Mesenchymal stem cell (in vitro differentiated cells and primary cell): ENCODE results near the gene SEPTIN3.

Source experiments
- DNase-seq: peaks from one replicate; pipeline ENCODE4 v3.0.0-alpha.2; 2013
- H2AFZ ChIP-seq: one replicate; pipeline ENCODE4 v1.6.1; 2013; ENCODE audit warnings: low read depth, mild to moderate bottlenecking, control low read depth, inconsistent platforms, low read length, moderate library complexity
- H2AK5ac ChIP-seq: 2 replicates; pipeline ENCODE4 v1.6.1; 2013; ENCODE audit warnings: low read length, moderate library complexity, mild to moderate bottlenecking, inconsistent platforms; ENCODE audit not compliant: severe bottlenecking
- H2BK120ac ChIP-seq: one replicate; pipeline ENCODE4 v1.6.1; 2013; ENCODE audit warnings: low read depth, mild to moderate bottlenecking, inconsistent platforms, low read length, moderate library complexity
- H2BK12ac ChIP-seq, 2 experiments: one replicate each; pipeline ENCODE4 v1.6.1; 2013; ENCODE audit warnings: inconsistent platforms in 2 of 2, low read length in 2 of 2, mild to moderate bottlenecking in 2 of 2, moderate library complexity in 2 of 2, control low read depth in 1 of 2
- H2BK15ac ChIP-seq: one replicate; pipeline ENCODE4 v1.6.1; 2013; ENCODE audit warnings: mild to moderate bottlenecking, low read depth, inconsistent platforms; ENCODE audit not compliant: poor library complexity, severe bottlenecking
- H2BK5ac ChIP-seq: 2 replicates; pipeline ENCODE4 v1.6.1; 2013; ENCODE audit warnings: low read depth, mild to moderate bottlenecking, low read length, control low read depth, inconsistent platforms; ENCODE audit not compliant: poor library complexity, severe bottlenecking
- H3K14ac ChIP-seq, 2 experiments: one replicate each; pipeline ENCODE4 v1.6.1; 2013; ENCODE audit warnings: inconsistent platforms in 2 of 2, low read length in 2 of 2, control low read depth in 1 of 2, mild to moderate bottlenecking in 1 of 2, moderate library complexity in 1 of 2
- H3K18ac ChIP-seq, 2 experiments: one replicate each; pipeline ENCODE4 v1.6.1; 2013; ENCODE audit warnings: inconsistent platforms in 2 of 2, low read length in 2 of 2, control low read depth in 1 of 2, low read depth in 1 of 2, mild to moderate bottlenecking in 1 of 2
- H3K23ac ChIP-seq, 2 experiments: one replicate each; pipeline ENCODE4 v1.6.1; 2013; ENCODE audit warnings: inconsistent platforms in 2 of 2, low read length in 2 of 2, mild to moderate bottlenecking in 2 of 2, moderate library complexity in 2 of 2, control low read depth in 1 of 2
- H3K27ac ChIP-seq: 2 replicates; pipeline ENCODE4 v1.5.1; 2013; ENCODE audit warnings: mild to moderate bottlenecking, moderate library complexity, low read length, control low read depth, inconsistent platforms; ENCODE audit not compliant: poor library complexity, severe bottlenecking
- H3K27me3 ChIP-seq, 2 experiments: 2 replicates each; pipeline versions ENCODE4 v1.6.1 to v1.7.0; 2013; ENCODE audit warnings: low read length in 2 of 2, mild to moderate bottlenecking in 2 of 2, moderate library complexity in 2 of 2, control low read depth in 1 of 2, inconsistent platforms in 1 of 2; ENCODE audit not compliant: control insufficient read depth in 1 of 2, insufficient read depth in 1 of 2
- H3K36me3 ChIP-seq, 2 experiments: 2 replicates each; pipeline versions ENCODE4 v1.6.1 to v1.7.0; 2013; ENCODE audit warnings: low read length in 2 of 2, control low read depth in 1 of 2, inconsistent platforms in 1 of 2, low read depth in 1 of 2, mild to moderate bottlenecking in 1 of 2; ENCODE audit not compliant: insufficient read depth in 2 of 2, control insufficient read depth in 1 of 2
- H3K4ac ChIP-seq, 2 experiments: one replicate each; pipeline ENCODE4 v1.6.1; 2013; ENCODE audit warnings: inconsistent platforms in 2 of 2, low read length in 2 of 2, mild to moderate bottlenecking in 2 of 2, moderate library complexity in 2 of 2, control low read depth in 1 of 2, low read depth in 1 of 2
- H3K4me1 ChIP-seq: 2 replicates; pipeline ENCODE4 v1.6.1; 2013; ENCODE audit warnings: low read depth, low read length, control low read depth; ENCODE audit not compliant: control insufficient read depth, insufficient read depth
- H3K4me2 ChIP-seq: 2 replicates; pipeline ENCODE4 v1.6.1; 2013; ENCODE audit warnings: low read length, mild to moderate bottlenecking, inconsistent platforms; ENCODE audit not compliant: poor library complexity, severe bottlenecking
- H3K4me3 ChIP-seq, 2 experiments: 2 replicates each; pipeline versions ENCODE4 v1.5.1 to v1.7.0; 2013; ENCODE audit warnings: low read length in 2 of 2, mild to moderate bottlenecking in 2 of 2, control low read depth in 1 of 2, low read depth in 1 of 2; ENCODE audit not compliant: insufficient read depth in 1 of 2
- H3K79me1 ChIP-seq: replicated peaks from 2 replicates; pipeline ENCODE4 v1.6.1; 2013; ENCODE audit warnings: mild to moderate bottlenecking, control low read depth, low read length, inconsistent platforms; ENCODE audit not compliant: poor library complexity, severe bottlenecking
- H3K9ac ChIP-seq: 2 replicates; pipeline ENCODE4 v1.7.0; 2013; ENCODE audit warnings: mild to moderate bottlenecking, low read length, moderate library complexity
- H3K9me3 ChIP-seq: 2 replicates; pipeline ENCODE4 v1.7.0; 2013; ENCODE audit warnings: mild to moderate bottlenecking, low read length; ENCODE audit not compliant: control insufficient read depth
- H4K8ac ChIP-seq: one replicate; pipeline ENCODE4 v1.6.1; 2013; ENCODE audit warnings: inconsistent platforms, mild to moderate bottlenecking, low read length, moderate library complexity
- H4K91ac ChIP-seq: one replicate; pipeline ENCODE4 v1.6.1; 2013; ENCODE audit warnings: mild to moderate bottlenecking, low read length, inconsistent platforms
- WGBS: methylation state at CpG from one replicate; pipeline ENCODE4 v1.1.7; 2013; ENCODE audit warnings: mixed read lengths; 5-methylcytosine and 5-hydroxymethylcytosine counted together

SEPTIN3 gene

DNA sequence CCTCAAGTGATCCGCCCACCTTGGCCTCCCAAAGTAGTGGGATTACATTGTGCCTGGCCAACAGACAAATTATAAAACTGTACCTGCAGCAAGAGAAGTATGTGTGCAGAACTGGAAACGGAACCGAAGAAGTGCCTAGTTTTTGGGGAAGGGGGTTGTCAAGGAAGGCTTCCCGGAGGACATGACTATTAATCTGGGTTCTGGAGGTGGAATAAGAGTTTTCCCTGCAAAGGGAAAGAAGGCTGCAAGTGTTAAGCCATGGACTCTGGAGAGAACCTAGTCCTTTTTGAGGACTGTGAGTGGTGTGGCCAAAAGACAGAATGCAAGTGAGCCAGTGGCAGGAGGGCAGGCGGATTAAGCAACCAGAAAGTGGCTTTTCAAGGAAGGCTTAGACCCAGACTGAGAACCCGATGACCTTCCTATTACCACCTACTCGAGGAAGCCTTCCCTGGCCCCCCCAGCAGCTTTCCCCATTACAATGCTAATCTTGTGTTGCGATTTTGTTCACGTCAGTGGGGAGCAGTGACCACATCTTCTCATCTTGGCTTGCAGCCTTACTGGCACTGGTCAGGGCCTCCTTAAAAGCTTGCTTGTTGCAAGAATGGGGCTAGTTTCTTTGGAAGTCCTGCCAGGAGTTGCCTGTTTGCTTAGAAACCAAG lies 5.7 kb upstream of the SEPTIN3 start:
- Histone ChIP-seq H2AFZ (no peak overlapping the region), H4K91ac (no peak overlapping the region), H2BK15ac (no peak overlapping the region), H3K18ac (no peak overlapping the region), H3K23ac (no peak overlapping the region), H3K36me3 (no peaks in the 10 kb centered on the region), H2BK120ac (no peak overlapping the region), H3K79me1 (no peaks in the 10 kb centered on the region), H2BK5ac (no peak overlapping the region), H3K4me2 (no peak overlapping the region), H3K4ac (no peak overlapping the region), H3K4me1 (no peaks in the 10 kb centered on the region), H3K14ac (no peak overlapping the region), H3K27me3 (peaks cover 5 to 14% of the 10 kb centered on the region in 2 experiments), H3K4me3 (no peak overlapping the region), H3K9ac (no peak overlapping the region), H3K27ac (no peak overlapping the region), H3K9me3 (no peaks in the 10 kb centered on the region), H4K8ac (no peak overlapping the region), H2AK5ac (no peak overlapping the region), H2BK12ac (no peak overlapping the region)
- 71% methylated on average over 9 of the region's 9 CpGs for WGBS
- DNase-seq = no peak

DNA sequence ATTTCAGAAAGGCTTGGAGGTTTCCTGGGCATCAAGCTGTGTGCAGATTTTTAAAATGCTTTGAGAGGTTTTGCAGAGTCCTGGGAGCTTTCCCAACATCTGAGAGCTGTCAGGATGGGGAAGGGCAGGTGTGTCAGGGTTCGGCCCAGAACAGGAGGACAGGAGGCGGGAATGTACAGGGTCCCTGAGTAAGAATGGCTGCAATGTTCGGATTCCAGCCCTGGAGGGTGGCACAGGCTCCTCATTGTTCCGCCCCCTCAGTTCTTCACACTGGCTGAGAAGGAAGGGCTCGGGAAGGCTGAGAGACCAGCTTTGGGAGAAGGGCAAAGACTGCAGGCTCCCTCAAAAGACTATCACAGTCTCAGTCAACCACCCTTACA lies 5.1 kb upstream of the SEPTIN3 start:
- no peak overlapping the region for H2BK15ac ChIP-seq
- no peaks in the 10 kb centered on the region for H3K9me3 ChIP-seq
- no peak overlapping the region for H3K9ac ChIP-seq
- H3K27ac ChIP-seq = no peak overlapping the region
- no peaks in the 10 kb centered on the region for H3K79me1 ChIP-seq
- H4K91ac ChIP-seq = no peak overlapping the region
- no peak overlapping the region for H2AK5ac ChIP-seq
- no peak overlapping the region for H3K4me3 ChIP-seq
- peaks cover 7 to 19% of the 10 kb centered on the region in 2 experiments for H3K27me3 ChIP-seq
- no peaks in the 10 kb centered on the region for H3K36me3 ChIP-seq
- no peak overlapping the region for H3K23ac ChIP-seq
- 92% methylated on average over 4 of the region's 5 CpGs for WGBS
- no peak overlapping the region for H2BK12ac ChIP-seq
- no peak overlapping the region for H3K4me2 ChIP-seq
- no peak overlapping the region for H2BK5ac ChIP-seq
- no peak overlapping the region for H3K14ac ChIP-seq
- H4K8ac ChIP-seq = no peak overlapping the region
- no peak overlapping the region for H3K4ac ChIP-seq
- no peak for DNase-seq
- no peak overlapping the region for H2AFZ ChIP-seq
- no peaks in the 10 kb centered on the region for H3K4me1 ChIP-seq
- H2BK120ac ChIP-seq = no peak overlapping the region
- H3K18ac ChIP-seq = no peak overlapping the region

DNA sequence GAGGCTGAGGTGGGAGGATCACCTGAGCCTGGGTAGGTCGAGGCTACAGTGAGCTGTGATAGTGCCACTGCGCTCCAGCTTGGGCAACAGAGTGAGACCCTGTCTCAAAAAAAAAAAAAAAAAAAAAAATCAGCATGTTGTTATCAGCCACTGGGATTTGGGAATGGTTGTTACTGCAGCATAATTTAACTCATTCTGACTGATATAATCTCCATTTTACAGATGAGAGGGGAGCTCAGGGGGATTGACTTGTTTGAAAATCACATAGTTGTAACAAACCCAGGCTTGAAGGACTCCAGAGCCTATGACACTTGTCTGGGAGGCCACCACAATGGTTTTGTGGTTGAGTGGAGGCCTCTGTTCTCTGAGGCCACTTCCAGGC lies 3.0 kb upstream of the SEPTIN3 start:
- peaks cover 2% of the 10 kb centered on the region for H3K4me1 ChIP-seq
- no peak overlapping the region for H2AK5ac ChIP-seq
- no peak overlapping the region for H4K8ac ChIP-seq
- no peak overlapping the region for H2AFZ ChIP-seq
- no peak overlapping the region for H3K18ac ChIP-seq
- H3K79me1 ChIP-seq = no peaks in the 10 kb centered on the region
- no peaks in the 10 kb centered on the region for H3K36me3 ChIP-seq
- no peak overlapping the region for H3K9ac ChIP-seq
- H2BK120ac ChIP-seq = no peak overlapping the region
- H3K4me3 ChIP-seq = no peak overlapping the region
- H2BK5ac ChIP-seq = no peak overlapping the region
- H2BK12ac ChIP-seq = no peak overlapping the region
- no peak for DNase-seq
- no peak overlapping the region for H3K27ac ChIP-seq
- no peaks in the 10 kb centered on the region for H3K9me3 ChIP-seq
- H2BK15ac ChIP-seq = no peak overlapping the region
- no peak overlapping the region for H4K91ac ChIP-seq
- H3K4ac ChIP-seq = no peak overlapping the region
- no peak overlapping the region for H3K4me2 ChIP-seq
- peaks cover 18 to 38% of the 10 kb centered on the region in 2 experiments for H3K27me3 ChIP-seq
- no peak overlapping the region for H3K23ac ChIP-seq
- 94% methylated on average over 1 of the region's 2 CpGs for WGBS
- H3K14ac ChIP-seq = no peak overlapping the region

DNA sequence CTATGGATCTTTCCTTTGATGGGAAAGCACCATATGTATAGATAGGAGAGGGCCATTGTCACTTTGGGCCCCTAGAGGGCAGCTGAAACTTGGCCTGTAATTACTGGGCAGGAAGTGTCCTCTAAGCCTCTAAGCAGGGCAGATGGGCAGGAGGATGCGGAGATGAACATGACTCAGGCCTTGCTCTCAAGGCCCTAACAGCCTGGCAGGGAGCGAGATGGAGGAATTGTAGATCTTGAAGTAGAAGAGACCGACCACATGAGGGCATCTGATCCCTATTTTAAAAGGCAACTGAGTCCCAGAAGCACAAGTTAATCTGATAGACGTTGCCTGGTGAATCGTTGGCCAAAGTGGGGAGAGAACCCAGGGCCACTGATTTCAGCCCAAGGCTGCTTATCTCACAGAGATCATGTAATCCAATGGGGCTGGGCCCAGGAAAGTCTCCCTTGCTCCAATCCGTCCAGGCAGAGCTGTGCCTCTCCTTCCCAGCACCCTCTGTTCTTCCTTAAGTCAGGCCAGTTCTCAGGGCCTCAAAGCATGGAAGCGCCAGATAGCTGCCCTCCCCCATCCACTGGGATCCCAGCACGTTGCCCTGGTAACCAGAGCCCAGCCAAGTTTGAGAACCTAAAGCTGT lies 2.5 kb upstream of the SEPTIN3 start:
- peaks cover 22 to 43% of the 10 kb centered on the region in 2 experiments for H3K27me3 ChIP-seq
- peak overlapping the region in 1 of 2 experiments; percentile 48 for H3K18ac ChIP-seq
- no peak overlapping the region for H3K23ac ChIP-seq
- H3K9ac ChIP-seq = no peak overlapping the region
- H3K9me3 ChIP-seq = no peaks in the 10 kb centered on the region
- H2BK12ac ChIP-seq = no peak overlapping the region
- H2AFZ ChIP-seq = no peak overlapping the region
- H3K14ac ChIP-seq = no peak overlapping the region
- no peak overlapping the region for H2AK5ac ChIP-seq
- H4K91ac ChIP-seq = peak overlapping the region; percentile 70
- no peaks in the 10 kb centered on the region for H3K36me3 ChIP-seq
- H4K8ac ChIP-seq = peak overlapping the region; percentile 78
- no peak overlapping the region for H2BK5ac ChIP-seq
- DNase-seq = peak; percentile 92
- H3K4me2 ChIP-seq = no peak overlapping the region
- H2BK15ac ChIP-seq = peak overlapping the region; percentile 85
- no peak overlapping the region for H3K4me3 ChIP-seq
- no peak overlapping the region for H3K4ac ChIP-seq
- peaks cover 2% of the 10 kb centered on the region for H3K4me1 ChIP-seq
- H3K27ac ChIP-seq = no peak overlapping the region
- WGBS = 29% methylated on average over 6 of the region's 8 CpGs
- no peak overlapping the region for H2BK120ac ChIP-seq
- no peaks in the 10 kb centered on the region for H3K79me1 ChIP-seq
